Effector CD4-positive, alpha-beta T cell (primary cell): ENCODE measurements around the gene SYT17.

ENCODE experiments used
- DNase-seq: peaks from one replicate; pipeline ENCODE4 v3.0.0-alpha.2; 2020

The SYT17 gene

DNA sequence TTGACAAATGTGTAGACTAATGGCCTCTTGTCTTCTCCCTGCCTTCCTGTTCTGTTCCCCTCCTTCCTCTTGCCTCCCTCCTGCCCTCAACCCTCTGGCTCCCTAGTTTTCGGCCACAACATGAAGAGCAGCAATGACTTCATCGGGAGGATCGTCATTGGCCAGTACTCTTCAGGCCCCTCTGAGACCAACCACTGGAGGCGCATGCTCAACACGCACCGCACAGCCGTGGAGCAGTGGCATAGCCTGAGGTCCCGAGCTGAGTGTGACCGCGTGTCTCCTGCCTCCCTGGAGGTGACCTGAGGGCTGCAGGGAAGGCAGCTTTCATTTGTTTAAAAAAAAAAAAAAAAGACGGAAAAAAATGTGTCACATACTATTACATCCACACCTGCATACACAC is 98.7 kb downstream of the SYT17 start:
- no peak for DNase-seq

DNA sequence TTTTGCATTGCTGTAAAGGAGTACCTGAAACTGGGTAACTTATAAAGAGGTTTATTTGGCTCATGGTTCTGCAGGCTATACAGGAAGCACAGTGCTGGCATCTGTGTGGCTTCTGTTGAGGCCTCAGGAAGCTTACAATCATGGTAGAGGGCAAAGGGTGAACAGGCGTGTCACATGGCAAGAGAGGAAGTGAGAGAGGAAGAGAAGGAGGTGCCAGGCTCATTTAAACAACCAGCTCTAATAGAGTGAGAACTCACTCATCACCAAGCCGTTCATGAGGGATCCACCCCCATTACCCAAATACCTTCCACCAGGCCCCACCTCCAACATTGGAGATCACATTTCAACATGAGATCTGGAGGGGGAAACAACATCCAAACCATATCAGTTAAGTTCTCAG is 101.1 kb downstream of the SYT17 start:
- DNase-seq: no peak

DNA sequence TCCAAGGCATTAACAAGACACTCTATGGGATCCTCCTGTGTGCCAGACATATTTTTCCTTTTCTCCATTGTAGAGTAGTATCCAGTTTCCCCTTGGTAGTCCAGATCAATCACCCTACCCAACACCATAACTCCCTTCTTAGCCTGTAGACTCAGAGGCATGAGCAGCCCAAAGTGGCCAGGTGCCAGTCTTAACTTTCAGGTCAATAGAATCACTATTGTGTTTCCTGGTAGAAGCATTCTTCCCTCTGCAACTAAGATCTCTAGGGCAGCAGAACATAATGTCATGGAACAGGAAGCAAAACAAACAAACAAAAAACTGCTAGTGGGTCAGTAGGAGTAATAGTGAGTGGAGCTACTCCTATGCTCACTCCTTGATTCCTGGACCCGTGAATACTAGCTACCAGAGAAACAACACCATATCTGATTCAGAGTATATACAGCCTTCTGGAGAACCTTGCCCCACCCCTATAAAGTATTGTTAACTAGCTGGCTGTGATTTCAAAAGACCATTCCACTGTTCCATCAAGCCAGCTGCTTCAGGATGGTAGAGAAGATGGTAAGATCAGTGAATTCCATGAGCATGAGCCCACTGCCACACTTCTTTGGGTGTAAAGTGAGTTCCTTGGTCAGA is 106.2 kb downstream of the SYT17 start:
- no peak for DNase-seq

DNA sequence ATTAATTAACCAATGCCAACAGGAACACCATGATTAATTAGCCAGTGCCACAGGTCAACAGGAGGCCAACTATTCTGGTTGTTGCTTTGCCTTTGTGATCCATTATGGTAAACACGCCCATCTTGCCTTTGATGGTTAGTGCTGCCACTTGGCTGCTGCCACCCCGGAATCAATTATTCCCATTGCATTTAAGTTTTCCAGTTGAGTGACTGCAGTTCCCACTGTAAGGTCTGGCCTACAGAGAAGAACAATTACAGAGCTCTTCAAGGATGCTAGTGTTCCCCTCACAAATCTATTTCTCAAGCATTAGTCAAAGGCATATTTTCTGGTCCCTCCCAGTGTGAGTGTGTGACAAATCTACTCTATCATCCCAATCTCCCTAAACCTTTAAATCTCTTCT is 110.4 kb downstream of the SYT17 start:
- no peak for DNase-seq

DNA sequence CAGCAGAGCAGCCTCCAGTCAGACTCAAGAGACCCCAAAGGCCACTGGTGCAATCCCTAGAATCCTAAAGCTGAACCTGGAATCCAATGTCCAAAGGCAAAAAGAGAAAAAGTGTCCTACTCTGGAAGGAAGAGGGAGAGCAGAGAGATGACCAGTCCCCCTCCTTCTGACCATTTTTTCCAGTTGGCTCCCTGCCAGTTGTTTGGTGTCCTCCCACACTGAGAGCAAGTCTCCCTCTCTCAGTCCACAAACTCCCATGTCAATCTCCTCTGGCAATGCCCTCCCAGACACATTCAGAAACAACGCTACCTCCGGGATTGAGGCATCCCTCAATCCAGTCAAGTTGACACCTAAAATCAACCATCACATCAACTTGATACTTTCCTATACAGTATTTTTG is 113.2 kb downstream of the SYT17 start:
- no peak for DNase-seq

DNA sequence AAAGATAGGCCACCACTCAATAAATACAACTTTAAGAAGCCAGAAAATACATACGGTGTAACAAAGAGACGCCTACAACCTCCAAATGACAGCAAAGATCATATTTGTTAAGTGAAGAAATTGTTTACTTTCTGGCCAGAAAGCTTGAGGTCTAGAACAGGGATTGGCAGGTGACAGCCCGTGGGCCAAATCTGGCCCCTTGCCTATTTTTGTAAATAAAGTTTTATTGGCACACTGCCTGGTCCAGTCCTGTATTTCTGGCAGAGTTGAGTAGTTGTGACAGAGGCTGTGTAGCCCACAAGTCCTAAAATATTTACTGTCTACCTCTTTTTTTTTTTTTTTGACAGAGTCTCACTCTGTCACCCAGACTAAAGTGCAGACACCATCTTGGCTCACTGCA is 114.1 kb downstream of the SYT17 start:
- DNase-seq: no peak

DNA sequence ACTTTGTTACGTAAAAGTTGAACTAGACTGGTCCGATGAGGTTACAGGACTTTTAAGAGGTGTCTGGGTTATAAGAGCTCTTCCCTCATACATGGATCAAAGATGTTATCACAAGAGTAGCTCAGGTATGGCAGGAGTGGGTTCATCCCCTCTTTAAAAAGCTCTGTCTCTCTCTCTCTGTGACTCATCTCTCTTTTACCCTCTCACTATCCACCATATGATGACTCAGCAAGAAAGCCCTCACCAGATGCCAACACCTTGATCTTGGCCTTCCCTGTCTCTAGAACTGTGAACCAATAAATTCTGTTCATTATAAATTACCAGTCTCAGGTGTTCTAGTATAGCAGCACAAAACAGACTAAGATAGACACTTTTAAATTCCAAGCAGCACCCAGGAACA is 115.6 kb downstream of the SYT17 start:
- DNase-seq: no peak

DNA sequence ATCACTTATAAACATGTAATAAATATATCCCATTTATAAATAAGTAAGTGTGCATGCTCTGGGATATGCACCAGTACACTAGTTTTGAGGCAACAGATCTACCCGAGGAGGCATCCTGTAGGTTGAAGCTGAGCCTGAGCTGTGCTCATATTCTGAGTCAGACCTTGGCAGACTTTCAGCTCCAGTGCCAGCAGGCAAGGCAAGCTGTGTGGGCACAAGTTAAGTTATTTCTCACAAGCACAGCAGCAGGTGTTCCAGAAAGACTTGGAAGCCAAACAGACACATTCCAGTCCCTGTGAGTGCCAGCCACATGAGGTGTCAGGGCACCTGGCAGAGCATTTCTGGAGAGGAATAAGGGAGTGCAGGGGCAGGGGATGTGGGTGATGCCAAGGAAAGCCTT is 116.2 kb downstream of the SYT17 start:
- DNase-seq: no peak

DNA sequence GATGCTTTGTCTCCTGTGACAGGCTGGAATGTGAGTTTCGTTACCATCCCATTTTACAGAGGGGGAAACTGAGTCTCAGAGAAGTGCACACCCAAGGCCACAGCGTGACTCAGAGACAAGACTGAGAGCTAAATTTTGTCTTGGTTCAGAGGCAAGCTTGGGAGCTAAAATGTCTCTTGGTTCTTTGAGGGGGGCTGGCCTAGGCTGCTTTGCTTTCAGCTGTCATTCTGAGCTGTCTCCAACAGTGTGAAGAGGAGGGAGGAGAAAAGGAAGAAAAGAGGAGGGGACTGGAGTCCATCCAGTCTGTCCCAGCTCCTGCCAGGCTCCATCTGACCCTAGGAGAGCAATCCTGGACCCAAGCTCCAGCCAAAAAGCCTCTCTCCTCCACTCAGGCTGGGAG is 117.4 kb downstream of the SYT17 start, which contains the start of gene CLEC19A:
Gene CLEC19A (plus strand): TSS at position 301 of the 400 bp plus-strand sequence. CDS start 121 bp downstream, outside the sequence.
- DNase-seq: no peak

DNA sequence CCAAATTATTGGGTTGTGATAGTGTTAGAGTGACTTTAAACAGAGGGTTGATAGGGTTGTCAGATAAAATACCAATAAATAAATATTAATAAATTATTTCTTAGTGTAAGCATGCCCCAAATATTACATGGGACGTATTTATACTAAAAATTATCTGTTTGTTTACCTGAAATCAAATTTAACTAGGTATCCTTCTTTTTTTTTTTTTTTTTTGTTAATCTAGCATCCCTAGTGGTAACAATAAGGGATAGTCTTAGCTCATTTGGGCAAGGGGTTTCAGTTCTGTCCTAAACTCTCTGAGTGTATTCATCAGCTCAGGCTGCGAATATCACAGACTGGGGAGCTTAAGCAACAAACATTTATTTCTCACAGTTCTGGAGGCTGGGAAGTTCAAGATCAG is 118.8 kb downstream of the SYT17 start:
- no peak for DNase-seq

DNA sequence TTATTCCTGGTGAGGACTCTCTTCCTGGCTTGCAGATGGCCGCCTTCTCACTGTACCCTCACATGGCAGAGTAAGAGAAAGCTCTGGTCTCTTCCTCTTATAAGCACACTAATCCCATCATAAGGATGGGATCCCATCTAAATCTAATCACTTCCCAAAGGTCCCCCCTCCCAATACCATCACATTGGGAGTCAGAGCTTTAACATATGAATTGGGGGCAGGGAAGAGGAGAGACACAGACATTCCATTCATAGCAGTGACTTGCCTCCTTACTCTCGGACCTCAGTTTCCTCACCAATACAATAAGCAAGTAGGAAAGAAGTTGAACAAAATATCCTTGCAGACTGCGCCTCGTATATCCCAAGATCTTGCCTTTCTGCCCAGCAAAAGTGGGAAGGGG is 119.2 kb downstream of the SYT17 start:
- DNase-seq: no peak

DNA sequence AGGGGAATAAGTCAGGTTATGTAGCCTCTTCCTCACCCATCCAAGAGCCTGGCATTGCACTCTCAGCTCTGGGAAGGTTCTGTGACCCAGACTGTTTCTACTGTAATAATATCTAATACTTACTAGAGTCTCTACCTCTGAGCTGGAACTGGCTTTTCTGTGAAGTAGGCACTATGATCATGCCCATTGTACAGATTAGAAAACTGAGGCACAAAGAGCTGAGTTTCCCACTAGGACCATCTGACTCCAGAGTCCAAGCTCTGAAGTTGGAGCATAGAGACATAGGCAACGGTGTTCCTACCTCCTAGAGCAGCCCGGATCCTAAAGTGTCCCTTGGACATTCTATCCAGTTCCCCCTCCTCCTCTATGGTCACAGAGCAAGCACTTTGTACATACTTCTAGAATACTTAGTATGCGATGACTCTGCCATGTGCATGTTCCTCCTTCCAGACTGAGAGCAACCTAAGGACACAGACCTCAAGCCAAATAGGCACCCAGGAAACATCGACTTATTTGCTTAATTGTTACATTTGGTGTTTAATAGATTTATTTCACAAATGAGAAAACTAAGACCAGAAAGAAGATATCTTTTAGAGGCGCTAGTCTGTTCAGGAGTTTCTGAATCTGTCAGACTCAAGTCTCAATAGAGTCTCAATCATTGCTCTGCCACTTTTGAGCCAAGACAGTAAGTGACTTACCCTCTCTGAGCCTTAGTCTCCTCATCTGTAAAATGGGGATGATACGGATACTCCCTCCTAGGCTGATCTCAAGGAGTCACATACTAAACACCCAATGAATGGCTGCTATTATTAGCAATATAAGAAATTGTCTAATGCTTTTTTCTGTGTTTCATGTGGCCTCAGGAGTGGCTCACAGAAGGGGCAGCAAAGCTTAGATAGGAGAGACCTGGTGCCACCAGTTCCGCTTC is 121.1 kb downstream of the SYT17 start:
- DNase-seq: no peak

DNA sequence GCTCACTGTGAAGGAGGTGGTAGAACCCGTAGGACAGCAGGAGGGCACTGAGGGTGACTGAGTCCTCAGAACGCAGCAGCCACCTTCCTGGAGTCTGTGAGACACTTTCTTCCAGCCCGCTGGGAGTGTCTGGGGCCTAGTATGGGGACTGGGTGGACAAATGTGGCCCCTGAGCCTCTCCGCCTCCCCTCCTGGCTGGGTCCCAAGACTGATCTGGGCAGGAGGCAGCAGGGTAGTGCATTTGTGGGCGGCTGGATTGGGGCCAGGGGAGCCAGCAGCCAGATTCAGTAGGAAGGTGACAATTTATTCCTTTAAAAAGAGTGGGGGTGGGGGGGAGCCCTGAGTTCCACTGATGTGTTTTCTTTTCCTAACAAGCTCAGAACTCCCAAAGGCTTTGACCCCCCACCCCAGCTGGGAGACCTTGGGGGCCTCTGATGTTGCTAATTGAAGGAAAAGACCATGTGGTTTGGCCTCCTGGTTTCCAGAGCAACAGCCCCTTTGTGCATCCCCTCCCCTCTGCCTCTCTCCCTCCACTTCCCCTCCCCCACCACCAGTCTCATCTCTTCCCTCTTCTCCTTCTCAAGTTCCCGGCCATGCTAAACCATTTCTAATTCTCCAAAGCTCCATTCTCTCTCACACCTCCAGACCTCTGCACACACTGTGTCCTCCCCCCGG is 121.9 kb downstream of the SYT17 start:
- no peak for DNase-seq

DNA sequence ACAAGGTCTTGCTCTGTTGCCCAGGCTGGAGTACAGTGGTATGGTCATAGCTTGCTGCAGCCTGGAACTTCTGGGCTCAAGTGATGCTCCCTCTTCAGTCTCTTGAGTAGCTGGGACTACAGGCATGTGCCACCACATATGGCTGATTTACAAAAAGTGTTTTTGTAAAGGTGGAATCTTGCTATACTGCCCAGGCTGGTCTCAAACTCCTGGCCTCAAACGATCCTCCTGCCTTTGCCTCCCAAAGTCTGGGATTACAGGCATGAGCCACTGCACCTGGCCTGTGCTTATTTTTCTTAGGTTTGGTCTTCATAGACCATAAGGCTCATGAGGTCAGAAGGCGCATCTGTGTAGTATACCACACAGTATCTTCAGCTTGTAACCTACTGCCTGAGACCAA is 122.8 kb downstream of the SYT17 start:
- DNase-seq: no peak

DNA sequence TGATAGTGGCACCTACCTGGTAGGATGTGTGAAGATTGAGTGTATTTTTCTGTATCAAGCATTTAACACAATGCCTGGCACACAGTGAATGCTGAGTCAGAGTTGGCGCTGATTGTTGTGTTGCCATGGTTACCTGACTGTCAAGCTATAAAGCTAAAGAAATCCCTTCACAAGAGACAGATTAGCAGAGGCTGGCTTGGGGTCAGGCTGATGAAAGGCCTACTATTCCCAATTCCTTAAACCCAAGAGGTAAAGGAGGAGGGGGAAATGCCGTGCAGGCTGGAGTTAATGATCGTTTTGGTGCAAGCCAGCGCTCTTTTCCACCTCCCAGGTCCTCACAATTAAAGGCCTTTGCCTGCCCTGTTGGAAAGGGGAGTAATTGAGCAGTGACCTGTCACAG is 123.4 kb downstream of the SYT17 start:
- no peak for DNase-seq

DNA sequence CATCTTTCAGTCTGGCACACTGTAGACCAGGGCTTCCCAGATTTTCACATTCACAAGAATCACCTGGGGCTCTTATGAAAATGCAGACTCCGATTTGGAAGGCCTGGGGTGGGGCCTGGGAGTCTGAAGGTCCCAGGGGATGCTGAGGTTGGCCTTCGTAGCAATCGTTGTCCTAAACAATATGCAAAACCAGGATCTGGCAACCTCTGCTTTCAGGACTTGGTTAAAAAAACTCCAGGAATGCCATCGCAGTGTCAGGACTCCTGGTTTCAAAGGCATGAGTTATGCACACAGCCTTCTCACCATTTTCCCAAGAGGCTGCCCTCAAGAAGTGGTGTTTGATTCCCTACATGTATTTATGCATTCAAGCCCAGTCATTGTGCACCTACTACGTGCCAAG is 124.1 kb downstream of the SYT17 start:
- DNase-seq: no peak

DNA sequence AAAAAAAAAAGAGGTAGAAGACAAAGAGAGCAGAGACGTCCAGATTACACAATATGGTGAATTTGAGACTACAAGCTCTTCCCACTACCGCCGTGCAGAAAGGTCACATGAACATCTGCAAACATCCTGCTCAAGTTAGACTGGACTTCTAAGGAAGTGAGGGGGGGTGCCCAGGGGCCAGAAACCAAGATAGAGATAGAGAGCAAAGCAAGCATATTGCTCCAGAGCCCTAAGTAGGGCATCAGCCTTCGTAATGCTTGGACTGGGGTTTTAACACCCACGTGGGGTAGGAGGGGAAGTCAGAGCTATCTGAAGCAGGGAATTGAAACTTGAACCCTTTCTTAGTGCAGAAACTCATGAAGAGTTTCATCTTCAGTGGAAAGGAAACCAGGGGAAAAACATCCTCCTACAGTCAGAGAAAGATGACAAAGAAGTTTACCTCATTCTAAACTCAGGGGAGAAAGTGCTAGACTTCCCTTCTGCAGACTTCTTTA is 126.2 kb downstream of the SYT17 start:
- no peak for DNase-seq

DNA sequence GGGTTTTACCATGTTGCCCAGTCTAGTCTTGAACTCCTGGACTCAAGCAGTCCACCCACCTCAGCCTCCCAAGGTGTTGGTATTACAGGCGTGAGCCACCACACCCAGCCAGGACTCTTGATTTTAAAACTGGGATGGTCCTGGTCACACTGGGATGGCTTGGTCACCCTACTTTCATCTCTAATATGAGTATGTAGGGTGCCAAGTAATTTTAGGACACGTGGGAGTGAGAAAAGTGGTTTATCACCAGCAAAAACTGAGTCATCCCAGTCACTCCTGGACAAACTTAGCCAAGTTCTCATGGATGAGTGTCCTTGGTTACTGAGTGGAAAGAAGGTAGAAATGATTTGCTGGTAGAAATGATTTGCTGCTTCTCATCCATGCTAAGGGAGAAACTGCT is 127.4 kb downstream of the SYT17 start:
- no peak for DNase-seq

DNA sequence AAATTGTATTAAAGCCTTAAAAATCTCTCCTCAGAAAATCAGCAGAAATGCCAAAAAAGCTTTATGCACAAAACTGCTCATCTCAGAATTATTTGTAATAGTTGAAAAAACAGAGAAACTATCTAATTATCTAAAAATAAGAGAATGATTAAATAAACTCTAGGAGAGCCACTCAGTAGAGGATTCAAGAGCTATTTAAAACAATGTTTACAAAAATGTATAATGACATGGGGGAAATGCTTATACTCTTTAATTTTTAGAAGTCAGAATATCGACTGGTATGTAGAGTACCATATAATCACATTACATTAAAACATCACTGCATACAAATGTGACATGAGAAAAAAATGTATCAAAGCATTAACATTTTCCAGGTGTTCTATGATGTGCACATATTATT is 129.4 kb downstream of the SYT17 start:
- DNase-seq: no peak

DNA sequence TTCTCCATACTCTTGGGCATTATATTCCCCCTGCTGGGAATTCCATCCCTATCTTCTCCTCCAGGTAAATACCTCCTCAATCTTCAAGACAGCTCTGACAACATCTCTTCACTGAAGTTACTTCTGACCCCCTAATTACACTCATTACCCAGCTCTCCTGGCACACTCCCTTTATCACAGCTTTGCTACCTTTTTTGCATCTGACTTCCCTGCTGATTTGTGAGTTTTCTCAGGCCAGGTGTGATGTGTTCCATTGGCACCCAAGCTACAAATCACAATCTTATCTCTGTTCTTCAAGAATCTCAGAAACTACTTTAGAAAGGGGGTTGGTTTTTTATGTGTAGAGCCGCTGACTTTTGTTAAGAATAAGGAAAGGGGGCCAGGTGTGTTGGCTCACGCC is 131.5 kb downstream of the SYT17 start:
- DNase-seq: no peak

DNA sequence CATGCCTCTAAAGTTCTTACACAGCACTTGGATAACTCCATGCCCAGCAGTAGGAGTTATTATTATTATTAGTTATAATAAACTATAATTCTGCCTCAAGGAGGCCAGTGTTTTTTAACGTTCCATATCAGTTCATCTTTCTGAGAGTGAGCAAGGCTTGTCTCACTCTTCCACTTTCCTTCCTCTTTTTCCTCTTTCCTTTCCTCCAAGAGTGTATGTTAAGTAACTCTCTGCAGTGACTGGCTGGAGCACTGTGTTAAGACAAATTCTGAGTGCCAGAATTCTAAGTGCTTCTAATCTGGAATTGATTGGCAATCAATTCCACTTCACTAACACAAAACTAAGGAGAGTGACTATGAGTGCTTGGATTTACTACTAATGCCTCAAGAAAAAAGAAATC is 133.9 kb downstream of the SYT17 start:
- no peak for DNase-seq

DNA sequence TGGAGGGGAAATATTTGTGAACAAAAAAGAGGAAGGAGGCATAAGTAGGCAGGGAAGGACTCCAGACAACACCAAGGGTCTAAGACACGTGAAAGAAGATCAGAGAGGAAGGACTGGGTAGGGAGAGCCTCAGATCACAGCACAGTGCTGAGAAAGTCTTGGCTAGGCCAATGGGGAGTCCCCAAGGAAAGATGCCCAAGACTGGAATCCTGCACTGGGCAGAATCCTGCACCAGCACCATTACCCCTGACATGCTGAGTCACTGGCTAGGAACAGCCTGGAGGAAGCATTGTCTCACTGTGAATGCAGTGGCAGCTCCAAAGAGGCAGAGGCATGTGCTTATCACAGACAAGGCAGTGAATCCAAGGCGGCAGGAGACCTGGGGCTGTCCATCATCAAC is 136.7 kb downstream of the SYT17 start:
- no peak for DNase-seq

DNA sequence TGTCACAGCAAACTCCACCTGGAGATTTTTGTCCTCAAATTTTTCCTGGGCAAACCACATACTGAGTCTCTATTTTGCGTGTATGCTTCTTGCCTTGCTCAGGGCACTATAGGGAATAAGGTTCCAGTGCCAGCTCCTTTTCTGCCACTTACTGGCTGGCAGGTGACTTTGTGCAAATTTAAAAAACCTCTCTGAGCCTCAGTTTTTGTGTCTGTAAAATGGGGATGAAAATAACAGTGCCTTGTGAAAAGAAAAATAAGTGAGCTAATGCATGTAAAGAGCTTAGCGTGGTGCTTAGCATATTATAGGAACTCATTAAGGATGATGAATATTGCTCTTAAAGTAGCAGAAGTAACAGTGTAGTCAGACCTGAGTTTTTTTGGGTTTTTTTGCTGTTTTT is 137.4 kb downstream of the SYT17 start:
- no peak for DNase-seq
